Liver (tissue), 9 donors: ENCODE data around the gene ENHO. TPM values are rescaled to one million over a fixed set of nuclear protein-coding genes. Genes with fewer than 3 reads are reported as not detected.

Experiments
- DNase-seq: peaks from one replicate; pipeline ENCODE4 v3.0.0-alpha.2; 2017; ENCODE audit warnings: low spot score
- H3K27ac ChIP-seq, 2 donors: one replicate each; pipeline ENCODE4 v1.7.0; 2013; ENCODE audit warnings: inconsistent platforms in 2 of 2, low read length in 2 of 2, control low read depth in 1 of 2, low read depth in 1 of 2, mild to moderate bottlenecking in 1 of 2
- H3K27me3 ChIP-seq, 4 donors: one replicate each; pipeline versions ENCODE4 v1.6.1 to v1.7.0; 2013; ENCODE audit warnings: low read length in 3 of 4, inconsistent platforms in 1 of 4, mild to moderate bottlenecking in 1 of 4, moderate library complexity in 1 of 4; ENCODE audit not compliant: control insufficient read depth in 4 of 4, insufficient read depth in 4 of 4
- H3K36me3 ChIP-seq, 4 donors: one replicate each; pipeline versions ENCODE4 v1.6.1 to v1.7.0; 2013; ENCODE audit warnings: low read length in 3 of 4, mild to moderate bottlenecking in 3 of 4, low read depth in 1 of 4, moderate library complexity in 1 of 4; ENCODE audit not compliant: control insufficient read depth in 4 of 4, insufficient read depth in 3 of 4
- H3K4me1 ChIP-seq, 4 donors: one replicate each; pipeline versions ENCODE4 v1.6.1 to v1.7.0; 2013; ENCODE audit warnings: low read length in 3 of 4, mild to moderate bottlenecking in 3 of 4, moderate library complexity in 1 of 4; ENCODE audit not compliant: control insufficient read depth in 4 of 4, insufficient read depth in 4 of 4
- H3K4me3 ChIP-seq, 3 donors: one replicate each; pipeline versions ENCODE4 v1.6.1 to v1.7.0; 2013; ENCODE audit warnings: low read length in 3 of 3, control low read depth in 1 of 3, low read depth in 1 of 3, mild to moderate bottlenecking in 1 of 3
- H3K9ac ChIP-seq, 2 donors: one replicate each; pipeline ENCODE4 v1.7.0; 2013; ENCODE audit warnings: low read length in 2 of 2, mild to moderate bottlenecking in 2 of 2, moderate library complexity in 2 of 2, control low read depth in 1 of 2, low read depth in 1 of 2
- H3K9me3 ChIP-seq, 4 donors: one replicate each; pipeline versions ENCODE4 v1.6.1 to v1.7.0; 2013; ENCODE audit warnings: low read length in 3 of 4; ENCODE audit not compliant: control insufficient read depth in 4 of 4
- EGR1 ChIP-seq, 2 donors: IDR thresholded peaks; 2 replicates each; pipeline ENCODE4 v1.6.1; 2016 to 2018; ENCODE audit warnings: antibody characterized with exemption in 2 of 2, low read depth in 2 of 2
- FOXA1 ChIP-seq: IDR thresholded peaks from 2 replicates; pipeline ENCODE4 v1.6.1; 2016; ENCODE audit warnings: antibody characterized with exemption
- GABPA ChIP-seq, 2 donors: IDR thresholded peaks in 1 of 2; conservative IDR thresholded peaks in 1 of 2; 2 replicates each; pipeline ENCODE4 v1.6.1; 2016; ENCODE audit warnings: antibody characterized with exemption in 2 of 2, mild to moderate bottlenecking in 1 of 2, moderate library complexity in 1 of 2
- HNF4A ChIP-seq, 2 donors: conservative IDR thresholded peaks; 2 replicates each; pipeline ENCODE4 v1.6.1; 2016; ENCODE audit warnings: antibody characterized with exemption in 2 of 2, mild to moderate bottlenecking in 2 of 2
- HNF4G ChIP-seq: IDR thresholded peaks from 2 replicates; pipeline ENCODE4 v1.6.1; 2016; ENCODE audit warnings: antibody characterized with exemption
- JUND ChIP-seq, 2 donors: IDR thresholded peaks; 2 replicates each; pipeline ENCODE4 v1.6.1; 2016; ENCODE audit warnings: antibody characterized with exemption in 2 of 2
- NR2F2 ChIP-seq: IDR thresholded peaks from 2 replicates; pipeline ENCODE4 v1.6.1; 2016; ENCODE audit warnings: antibody characterized with exemption
- RAD21 ChIP-seq, 2 donors: IDR thresholded peaks; 2 replicates each; pipeline ENCODE4 v1.6.1; 2016; ENCODE audit warnings: antibody characterized with exemption in 2 of 2, mild to moderate bottlenecking in 2 of 2
- RXRA ChIP-seq, 2 donors: IDR thresholded peaks; 2 replicates each; pipeline ENCODE4 v1.6.1; 2017 to 2018; ENCODE audit warnings: antibody characterized with exemption in 2 of 2, mild to moderate bottlenecking in 1 of 2
- SP1 ChIP-seq: IDR thresholded peaks from 2 replicates; pipeline ENCODE4 v1.6.1; 2018; ENCODE audit warnings: antibody characterized with exemption, mild to moderate bottlenecking
- YY1 ChIP-seq: IDR thresholded peaks from 2 replicates; pipeline ENCODE4 v1.6.1; 2016; ENCODE audit warnings: antibody characterized with exemption, mild to moderate bottlenecking
- WGBS: extraction: QIAGEN DNeasy Blood & Tissue Kit; methylation state at CpG from one replicate; pipeline ENCODE4 v1.1.7; 2013; 5-methylcytosine and 5-hydroxymethylcytosine counted together
- polyA plus RNA-seq, 2 donors: library from polyadenylated mRNA; stranded (reverse) in 1 of 2; unstranded in 1 of 2; fragments of 200-250 nt in 1 of 2; fragments of >200 nt in 1 of 2; fragmentation: Nextera tagmentation in 1 of 2; extraction: Ambion mirVana in 1 of 2; gene quantifications; one replicate each; pipeline versions ENCODE4 v1.2.1 to v1.2.3, GENCODE V29; 2013 to 2015
- total RNA-seq, 2 donors: library from RNA; depleted of rRNA; stranded (reverse); fragments of >200 nt; gene quantifications; one replicate each; pipeline ENCODE4 v1.2.3, GENCODE V29; 2014
- TF ChIP-seq, protein P1 (sequence below): IDR thresholded peaks from 2 replicates; pipeline ENCODE4 v1.6.1; 2016; ENCODE audit warnings: antibody characterized with exemption, mild to moderate bottlenecking
- donor health status: healthy.
- donor health status: healthy.
- donor health status: healthy.
- donor health status: healthy.
- donor health status: healthy.

Gene ENHO
- total and polyA plus RNA-seq, 4 donors: 0.67 to 9.6 (median 1.9) TPM

DNA sequence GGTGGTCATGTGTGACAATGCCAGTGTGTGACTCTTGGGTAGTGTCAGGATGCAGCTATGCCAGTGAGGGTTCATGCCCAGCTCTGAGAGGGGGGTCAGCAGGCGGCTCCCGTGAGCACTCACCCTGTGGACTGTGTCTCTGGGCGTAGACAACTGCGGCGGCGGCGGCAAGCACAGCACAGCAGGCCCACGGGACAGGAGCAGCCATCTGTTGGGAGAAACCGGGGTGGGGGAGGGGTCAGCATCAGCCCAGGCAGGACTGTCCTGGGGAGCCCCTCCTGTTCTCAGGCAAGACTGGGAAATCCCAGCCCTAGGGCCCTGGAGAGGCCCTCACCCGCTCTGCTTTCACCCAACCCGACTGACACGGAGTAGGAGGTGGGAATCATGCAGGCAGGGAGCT, 46.0 kb upstream of the ENHO start (continued):
- TF ChIP-seq, protein P1, sequence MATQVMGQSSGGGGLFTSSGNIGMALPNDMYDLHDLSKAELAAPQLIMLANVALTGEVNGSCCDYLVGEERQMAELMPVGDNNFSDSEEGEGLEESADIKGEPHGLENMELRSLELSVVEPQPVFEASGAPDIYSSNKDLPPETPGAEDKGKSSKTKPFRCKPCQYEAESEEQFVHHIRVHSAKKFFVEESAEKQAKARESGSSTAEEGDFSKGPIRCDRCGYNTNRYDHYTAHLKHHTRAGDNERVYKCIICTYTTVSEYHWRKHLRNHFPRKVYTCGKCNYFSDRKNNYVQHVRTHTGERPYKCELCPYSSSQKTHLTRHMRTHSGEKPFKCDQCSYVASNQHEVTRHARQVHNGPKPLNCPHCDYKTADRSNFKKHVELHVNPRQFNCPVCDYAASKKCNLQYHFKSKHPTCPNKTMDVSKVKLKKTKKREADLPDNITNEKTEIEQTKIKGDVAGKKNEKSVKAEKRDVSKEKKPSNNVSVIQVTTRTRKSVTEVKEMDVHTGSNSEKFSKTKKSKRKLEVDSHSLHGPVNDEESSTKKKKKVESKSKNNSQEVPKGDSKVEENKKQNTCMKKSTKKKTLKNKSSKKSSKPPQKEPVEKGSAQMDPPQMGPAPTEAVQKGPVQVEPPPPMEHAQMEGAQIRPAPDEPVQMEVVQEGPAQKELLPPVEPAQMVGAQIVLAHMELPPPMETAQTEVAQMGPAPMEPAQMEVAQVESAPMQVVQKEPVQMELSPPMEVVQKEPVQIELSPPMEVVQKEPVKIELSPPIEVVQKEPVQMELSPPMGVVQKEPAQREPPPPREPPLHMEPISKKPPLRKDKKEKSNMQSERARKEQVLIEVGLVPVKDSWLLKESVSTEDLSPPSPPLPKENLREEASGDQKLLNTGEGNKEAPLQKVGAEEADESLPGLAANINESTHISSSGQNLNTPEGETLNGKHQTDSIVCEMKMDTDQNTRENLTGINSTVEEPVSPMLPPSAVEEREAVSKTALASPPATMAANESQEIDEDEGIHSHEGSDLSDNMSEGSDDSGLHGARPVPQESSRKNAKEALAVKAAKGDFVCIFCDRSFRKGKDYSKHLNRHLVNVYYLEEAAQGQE: no peak

DNA sequence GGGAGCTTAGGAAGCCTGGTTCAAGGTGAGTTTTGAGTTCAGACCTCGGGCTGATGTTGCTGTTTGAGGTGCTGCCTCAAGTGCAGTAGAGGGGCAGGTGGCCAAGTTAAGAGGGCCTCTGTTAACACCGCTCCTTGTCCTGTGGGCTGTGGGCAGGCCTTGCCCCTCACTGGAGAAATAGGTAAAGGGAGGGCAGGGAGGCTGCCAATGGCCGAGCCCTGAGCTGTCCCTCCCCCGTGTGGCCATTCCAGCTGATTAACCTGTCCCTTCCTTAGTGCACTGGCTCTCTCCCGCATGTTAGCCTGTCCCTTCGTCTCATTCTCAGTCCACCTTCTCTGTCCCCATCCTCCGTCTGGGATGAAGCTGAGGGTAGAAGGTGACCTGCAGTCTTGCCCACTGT, 45.3 kb upstream of the ENHO start:
- no peak overlapping the region for H3K27ac ChIP-seq
- 93% methylated on average over 7 of the region's 7 CpGs for WGBS

DNA sequence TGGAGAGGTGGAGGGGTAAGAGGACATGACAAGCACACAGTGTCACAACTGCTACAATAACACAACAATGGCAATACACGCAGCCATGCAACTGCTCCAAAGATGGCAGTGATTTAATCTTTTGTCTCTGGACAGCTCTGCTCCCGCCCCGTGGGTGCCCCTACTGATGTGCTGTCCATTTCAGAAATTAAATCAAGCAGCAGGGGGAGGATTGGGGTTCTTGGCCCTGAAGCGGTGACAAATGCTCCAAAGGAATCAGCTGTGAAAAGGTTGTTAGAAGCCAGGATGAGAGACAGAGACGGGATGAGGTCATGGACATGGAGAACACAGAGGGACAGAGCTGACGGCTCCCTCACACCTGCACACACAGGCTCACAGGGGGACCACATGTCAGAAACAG, 44.2 kb upstream of the ENHO start:
- H3K9me3 ChIP-seq: no peaks in the 10 kb centered on the region
- no peak overlapping the region for H3K27ac ChIP-seq
- no peaks in the 10 kb centered on the region for H3K27me3 ChIP-seq
- WGBS: 90% methylated on average over 6 of the region's 6 CpGs
- no peak for DNase-seq
- peaks cover 0 to 4% (median 0%) of the 10 kb centered on the region in 4 donors for H3K36me3 ChIP-seq
- no peak overlapping the region for H3K4me3 ChIP-seq
- H3K9ac ChIP-seq: no peak overlapping the region
- peaks cover 0 to 12% (median 9%) of the 10 kb centered on the region in 4 donors for H3K4me1 ChIP-seq
- TF ChIP-seq SP1: no peak
- TF ChIP-seq HNF4G: no peak
- TF ChIP-seq RXRA (IDR thresholded peaks at IDR 0.05): no peak
- no peak for TF ChIP-seq RAD21 (IDR thresholded peaks at IDR 0.05)
- no peak for TF ChIP-seq YY1
- no peak for TF ChIP-seq NR2F2
- no peak for TF ChIP-seq EGR1 (IDR thresholded peaks at IDR 0.05; ENCODE audit: low read depth in 2 of 2)
- no peak for TF ChIP-seq HNF4A (conservative IDR thresholded peaks at IDR 0.05)
- TF ChIP-seq, protein P1: no peak
- TF ChIP-seq JUND (IDR thresholded peaks at IDR 0.05): no peak
- TF ChIP-seq GABPA (IDR thresholded peaks at IDR 0.05 in 1 of 2, conservative IDR thresholded peaks at IDR 0.05 in 1 of 2): no peak
- no peak for TF ChIP-seq FOXA1

More for the DNA sequence above, 45.3 kb upstream of the ENHO start:
- Histone ChIP-seq H3K9me3 (no peaks in the 10 kb centered on the region), H3K4me1 (peaks cover 3 to 16% (median 13%) of the 10 kb centered on the region in 4 donors), H3K4me3 (no peak overlapping the region), H3K27me3 (no peaks in the 10 kb centered on the region), H3K9ac (no peak overlapping the region), H3K36me3 (peaks cover 0 to 4% (median 0%) of the 10 kb centered on the region in 4 donors)
- TF ChIP-seq, protein P1: no peak
- TF ChIP-seq YY1: no peak
- DNase-seq: no peak
